Liver (tissue), 3 donors: Measurements from ENCODE around the gene ANGPT4.

Experiments used
- GABPA ChIP-seq, 2 donors: IDR thresholded peaks in 1 of 2; conservative IDR thresholded peaks in 1 of 2; 2 replicates each; pipeline ENCODE4 v1.6.1; 2016; ENCODE audit warnings: antibody characterized with exemption in 2 of 2, mild to moderate bottlenecking in 1 of 2, moderate library complexity in 1 of 2
- JUND ChIP-seq, 2 donors: IDR thresholded peaks; 2 replicates each; pipeline ENCODE4 v1.6.1; 2016; ENCODE audit warnings: antibody characterized with exemption in 2 of 2
- TAF1 ChIP-seq: conservative IDR thresholded peaks from 2 replicates; pipeline ENCODE4 v1.6.1; 2016; ENCODE audit warnings: antibody characterized with exemption, mild to moderate bottlenecking
- TF ChIP-seq, protein P1 (sequence below): fragments of 150-350 bp; IDR thresholded peaks from 2 replicates; pipeline ENCODE4 v1.5.1; 2017; ENCODE audit warnings: improper control_type of control experiment, low read depth, low read length; ENCODE audit not compliant: missing input control
- donor health status: healthy.
- donor health status: healthy.

DNA sequence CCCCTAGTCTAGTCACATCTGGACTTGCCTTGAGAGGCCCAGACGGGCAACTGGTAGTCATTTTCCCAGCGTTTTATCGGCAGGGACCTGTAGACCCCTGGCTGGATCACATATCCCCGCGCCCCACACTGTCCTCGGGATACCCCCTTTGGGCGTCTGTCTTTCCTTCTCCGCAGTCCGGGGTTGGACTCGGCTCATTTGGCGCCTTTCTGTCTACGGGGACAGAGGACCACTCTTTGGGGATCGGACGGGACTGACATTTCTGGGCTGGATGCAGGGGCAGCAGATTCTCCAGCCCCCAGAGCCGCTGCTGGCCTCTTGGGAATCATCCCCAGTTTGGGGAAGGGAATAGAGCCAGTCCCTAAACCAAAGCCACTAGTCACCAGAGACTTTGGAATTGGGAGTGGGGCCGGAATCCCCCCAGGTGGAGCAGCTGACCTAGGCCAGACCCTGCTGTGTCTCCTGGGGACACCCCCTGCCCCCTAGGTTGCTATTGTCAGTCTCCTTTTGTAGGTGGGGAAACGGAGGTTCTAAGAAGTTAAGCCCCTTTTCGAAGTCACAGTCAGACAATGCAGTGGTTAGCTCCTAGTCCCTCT, 81.9 kb downstream of the ANGPT4 start:
- TF ChIP-seq TAF1 (no peak), GABPA (IDR thresholded peaks at IDR 0.05 in 1 of 2, conservative IDR thresholded peaks at IDR 0.05 in 1 of 2) (no peak), JUND (IDR thresholded peaks at IDR 0.05) (no peak)
- TF ChIP-seq, protein P1, sequence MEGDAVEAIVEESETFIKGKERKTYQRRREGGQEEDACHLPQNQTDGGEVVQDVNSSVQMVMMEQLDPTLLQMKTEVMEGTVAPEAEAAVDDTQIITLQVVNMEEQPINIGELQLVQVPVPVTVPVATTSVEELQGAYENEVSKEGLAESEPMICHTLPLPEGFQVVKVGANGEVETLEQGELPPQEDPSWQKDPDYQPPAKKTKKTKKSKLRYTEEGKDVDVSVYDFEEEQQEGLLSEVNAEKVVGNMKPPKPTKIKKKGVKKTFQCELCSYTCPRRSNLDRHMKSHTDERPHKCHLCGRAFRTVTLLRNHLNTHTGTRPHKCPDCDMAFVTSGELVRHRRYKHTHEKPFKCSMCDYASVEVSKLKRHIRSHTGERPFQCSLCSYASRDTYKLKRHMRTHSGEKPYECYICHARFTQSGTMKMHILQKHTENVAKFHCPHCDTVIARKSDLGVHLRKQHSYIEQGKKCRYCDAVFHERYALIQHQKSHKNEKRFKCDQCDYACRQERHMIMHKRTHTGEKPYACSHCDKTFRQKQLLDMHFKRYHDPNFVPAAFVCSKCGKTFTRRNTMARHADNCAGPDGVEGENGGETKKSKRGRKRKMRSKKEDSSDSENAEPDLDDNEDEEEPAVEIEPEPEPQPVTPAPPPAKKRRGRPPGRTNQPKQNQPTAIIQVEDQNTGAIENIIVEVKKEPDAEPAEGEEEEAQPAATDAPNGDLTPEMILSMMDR = no peak
